Measurements from ENCODE around the gene RPL10. TPM values are rescaled to one million over a fixed set of nuclear protein-coding genes. Genes with fewer than 3 reads are reported as not detected.
A peak's percentile ranks its signal among the peaks of the same experiment; 100 is the strongest.

Gene RPL10
- total and polyA plus RNA-seq, 9 of the 15 experiments (the other 6 are each of a cell fraction or from before 2014, with no cell fraction given) = 3,774 to 7,600 (median 5,014) TPM

GRCh38 chrX:154371017-154371788 lies 27.0 kb upstream of the RPL10 start (continued):
- TF ChIP-seq ESRRB (CRISPR knock-in tag; IDR thresholded peaks at IDR 0.05; ENCODE audit: borderline replicate concordance) = no peak
- peak; percentile 45 for TF ChIP-seq PHF20 (IDR thresholded peaks at IDR 0.05; ENCODE audit: partially characterized antibody)
- no peak for TF ChIP-seq ADNP (tag; IDR thresholded peaks at IDR 0.05)
- no peak for TF ChIP-seq ARNT (IDR thresholded peaks at IDR 0.05)
- no peak for TF ChIP-seq RBM34 (IDR thresholded peaks at IDR 0.05; ENCODE audit: borderline replicate concordance, insufficient read depth, low read length)
- no peak for TF ChIP-seq PHTF2 (CRISPR knock-in tag; IDR thresholded peaks at IDR 0.05)
- no peak for TF ChIP-seq BCL6 (CRISPR knock-in tag; IDR thresholded peaks at IDR 0.05)
- TF ChIP-seq YBX1 (IDR thresholded peaks at IDR 0.05) = no peak
- TF ChIP-seq ZNF668 (CRISPR knock-in tag; IDR thresholded peaks at IDR 0.05) = no peak
- no peak for TF ChIP-seq KLF16 (IDR thresholded peaks at IDR 0.05)
- TF ChIP-seq ATF4 (CRISPR knock-in tag; IDR thresholded peaks at IDR 0.05) = no peak
- peak in 2 of 3 experiments; percentile 84 to 90 for TF ChIP-seq YY1 (IDR thresholded peaks at IDR 0.05; ENCODE audit: borderline replicate concordance in 1 of 3, control insufficient read depth in 1 of 3, extremely low read depth in 1 of 3, insufficient read depth in 3 of 3, insufficient read length in 1 of 3, insufficient replicate concordance in 2 of 3, low read depth in 1 of 3, low read length in 2 of 3)
- peak; percentile 66 for TF ChIP-seq CCNT2 (IDR thresholded peaks at IDR 0.05; ENCODE audit: borderline replicate concordance, extremely low read depth, insufficient read length, low read depth, low read length)
- TF ChIP-seq BACH1 (tag; IDR thresholded peaks at IDR 0.05) = no peak
- no peak for TF ChIP-seq SRSF9 (IDR thresholded peaks at IDR 0.05; ENCODE audit: borderline replicate concordance, low read depth, low read length)
- no peak for TF ChIP-seq CREB1 (IDR thresholded peaks at IDR 0.05)
- TF ChIP-seq CREB1 (CRISPR knock-in tag; IDR thresholded peaks at IDR 0.05) = peak; percentile 59
- TF ChIP-seq ILF3 (IDR thresholded peaks at IDR 0.05; ENCODE audit: borderline replicate concordance) = no peak
- no peak for TF ChIP-seq CREBBP (IDR thresholded peaks at IDR 0.05; ENCODE audit: low read depth, low read length)
- TF ChIP-seq RAD21 (CRISPR knock-in tag; conservative IDR thresholded peaks at IDR 0.05 in 1 of 2, IDR thresholded peaks at IDR 0.05 in 1 of 2) = no peak
- no peak for TF ChIP-seq CBFA2T2 (conservative IDR thresholded peaks at IDR 0.05)
- no peak for TF ChIP-seq ARID2 (IDR thresholded peaks at IDR 0.05)
- no peak for TF ChIP-seq NCOA2 (IDR thresholded peaks at IDR 0.05; ENCODE audit: partially characterized antibody in 2 of 2)
- TF ChIP-seq E2F5 (CRISPR knock-in tag; IDR thresholded peaks at IDR 0.05) = no peak
- TF ChIP-seq ZNF398 (CRISPR knock-in tag; IDR thresholded peaks at IDR 0.05) = no peak
- no peak for TF ChIP-seq ZNF146 (CRISPR knock-in tag; IDR thresholded peaks at IDR 0.05; ENCODE audit: unreplicated experiment)

Data from K562 (cell line).